GM18511 (cell line): ENCODE data around the gene SYDE1.
A peak's percentile ranks its signal among the peaks of the same experiment; 100 is the strongest.

Experiments used
- ATAC-seq: cut with Tn5 transposase; IDR thresholded peaks from one replicate; pipeline ENCODE4 v1.9.1; 2021; ENCODE audit warnings: mild to moderate bottlenecking, moderate library complexity; ENCODE audit not compliant: unreplicated experiment

The SYDE1 gene

DNA sequence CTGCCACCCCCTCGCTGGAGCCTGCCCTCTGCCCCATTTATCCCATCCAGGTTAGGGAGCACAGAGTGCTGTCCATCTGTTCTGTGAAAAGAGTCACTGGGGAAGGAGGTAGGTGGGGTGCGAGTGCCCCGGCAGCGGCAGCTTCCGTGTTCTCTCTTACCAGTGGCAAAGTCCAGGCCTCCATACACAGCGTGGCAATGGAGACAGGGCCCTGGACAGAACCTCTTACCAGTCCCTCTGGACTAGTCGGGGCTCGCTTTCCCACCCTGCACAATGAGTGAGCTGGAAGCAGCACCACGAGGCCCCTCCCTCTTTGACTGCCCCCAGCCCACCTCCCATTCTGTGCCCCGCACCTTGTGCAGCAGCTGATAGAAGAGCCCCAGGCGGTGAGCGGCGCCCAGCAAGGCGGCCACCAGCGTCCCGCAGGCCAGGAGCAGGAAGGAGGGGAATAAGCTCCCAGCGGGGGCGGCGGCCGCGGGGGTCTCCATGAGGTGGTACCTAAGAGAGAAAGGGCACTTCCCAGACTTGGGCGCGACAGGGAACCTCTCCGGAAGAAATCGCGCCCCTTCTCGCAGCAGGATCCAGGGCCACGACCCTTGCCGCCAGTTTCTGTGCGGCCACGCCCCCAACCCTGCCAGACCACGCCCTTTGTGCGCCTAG lies 17.5 kb downstream of the SYDE1 start:
- ATAC-seq: no peak

DNA sequence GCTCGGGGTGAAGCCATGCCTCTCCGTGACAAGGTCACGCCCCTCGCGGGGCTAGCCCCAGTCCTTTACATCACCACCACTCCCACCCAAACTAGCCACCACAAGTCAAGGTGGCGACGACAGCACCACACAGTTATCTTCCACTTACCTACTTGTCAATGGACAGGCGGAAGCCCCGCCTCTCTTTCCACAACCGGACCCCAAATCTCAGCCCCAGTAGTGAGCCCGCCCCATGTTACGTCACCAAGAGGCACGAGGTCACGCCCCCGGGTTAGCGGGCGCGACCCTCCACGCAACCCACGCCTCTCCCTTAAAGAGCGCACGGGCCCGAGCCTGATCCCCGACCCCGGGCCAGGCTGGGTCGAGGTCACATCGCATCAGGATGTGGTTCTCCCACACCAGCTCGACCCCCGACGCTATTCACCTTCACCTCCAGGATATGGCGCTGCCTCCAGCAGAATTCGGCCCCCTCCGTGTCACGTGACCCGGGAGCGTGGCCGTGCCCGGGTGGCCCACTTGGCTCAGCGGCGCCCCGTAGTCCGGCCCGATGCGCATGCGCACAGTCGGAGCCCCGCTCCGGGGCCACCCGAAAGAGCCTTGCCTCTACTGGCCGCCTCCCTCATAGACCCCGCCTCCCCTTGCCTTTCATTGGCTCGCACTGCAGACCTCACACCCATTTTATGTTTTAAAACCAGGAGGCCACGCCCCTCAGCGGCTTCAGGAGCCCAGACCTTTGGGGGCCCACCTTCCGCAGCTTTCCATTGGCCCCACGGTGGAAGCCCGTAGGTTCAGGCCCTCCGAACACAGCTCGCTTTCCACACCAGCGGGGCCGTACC lies 18.2 kb downstream of the SYDE1 start:
- ATAC-seq: peak; percentile 89

DNA sequence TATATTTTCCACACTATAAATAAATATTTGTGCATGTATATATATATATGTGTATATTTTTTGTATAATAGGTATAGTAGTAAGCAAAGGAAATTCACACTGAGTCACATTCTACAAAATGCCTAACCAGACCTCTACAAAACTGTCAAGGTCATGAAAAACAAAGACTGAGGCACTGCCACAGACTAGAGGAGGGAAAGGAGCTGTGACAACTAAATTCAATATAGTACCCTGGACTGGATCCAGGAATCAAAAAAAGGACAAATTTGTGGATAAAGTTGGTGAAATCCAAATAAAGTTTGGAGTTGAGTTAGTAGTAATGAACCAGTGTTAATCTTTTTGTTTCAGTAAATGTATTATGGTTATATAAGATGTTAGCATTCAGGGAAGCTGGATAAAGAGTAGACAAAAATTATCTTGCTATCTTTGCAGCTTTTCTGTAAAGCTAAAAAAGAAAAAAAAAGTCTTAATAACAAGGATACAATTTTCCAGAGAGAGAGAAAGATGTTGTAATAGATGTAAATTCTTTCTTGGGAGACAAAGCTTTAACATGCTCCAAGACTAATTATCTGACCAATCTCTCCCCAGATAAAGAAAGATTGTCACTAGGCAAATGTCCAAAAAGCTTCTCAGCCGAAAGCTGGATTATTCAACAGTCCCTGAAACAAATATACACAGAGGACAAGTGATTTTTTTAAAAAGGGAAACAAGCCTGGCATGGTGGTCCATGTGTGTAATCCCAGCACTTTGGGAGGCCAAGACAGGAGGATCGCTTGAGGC lies 19.1 kb downstream of the SYDE1 start:
- ATAC-seq: no peak

DNA sequence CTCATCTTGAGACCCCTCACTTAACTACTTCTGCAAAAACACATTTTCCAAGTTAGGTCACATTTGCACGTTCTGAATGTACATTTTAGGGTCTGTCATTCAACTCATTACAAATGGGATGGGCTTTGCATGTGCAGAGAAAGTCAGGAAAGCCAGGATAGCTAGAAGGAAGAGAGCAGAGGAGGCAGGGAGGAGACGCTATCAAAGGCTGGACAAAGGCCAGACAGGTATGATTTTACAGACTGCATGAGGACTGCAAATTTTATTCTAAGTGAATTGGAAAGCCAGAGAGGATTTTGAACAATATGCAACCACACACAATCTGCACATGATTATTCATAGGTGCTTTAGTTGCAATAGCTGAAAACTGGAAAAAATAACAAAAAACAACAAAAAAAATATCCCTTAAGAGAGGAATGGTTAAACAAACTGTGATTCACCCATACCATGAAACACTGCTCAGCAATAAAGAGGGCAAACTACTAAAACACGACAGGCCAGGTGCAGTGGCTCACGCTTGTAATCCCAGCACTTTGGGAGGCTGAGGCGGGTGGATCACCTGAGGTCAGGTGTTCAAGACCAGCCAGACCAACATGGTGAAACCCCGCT lies 21.1 kb downstream of the SYDE1 start:
- no peak for ATAC-seq

DNA sequence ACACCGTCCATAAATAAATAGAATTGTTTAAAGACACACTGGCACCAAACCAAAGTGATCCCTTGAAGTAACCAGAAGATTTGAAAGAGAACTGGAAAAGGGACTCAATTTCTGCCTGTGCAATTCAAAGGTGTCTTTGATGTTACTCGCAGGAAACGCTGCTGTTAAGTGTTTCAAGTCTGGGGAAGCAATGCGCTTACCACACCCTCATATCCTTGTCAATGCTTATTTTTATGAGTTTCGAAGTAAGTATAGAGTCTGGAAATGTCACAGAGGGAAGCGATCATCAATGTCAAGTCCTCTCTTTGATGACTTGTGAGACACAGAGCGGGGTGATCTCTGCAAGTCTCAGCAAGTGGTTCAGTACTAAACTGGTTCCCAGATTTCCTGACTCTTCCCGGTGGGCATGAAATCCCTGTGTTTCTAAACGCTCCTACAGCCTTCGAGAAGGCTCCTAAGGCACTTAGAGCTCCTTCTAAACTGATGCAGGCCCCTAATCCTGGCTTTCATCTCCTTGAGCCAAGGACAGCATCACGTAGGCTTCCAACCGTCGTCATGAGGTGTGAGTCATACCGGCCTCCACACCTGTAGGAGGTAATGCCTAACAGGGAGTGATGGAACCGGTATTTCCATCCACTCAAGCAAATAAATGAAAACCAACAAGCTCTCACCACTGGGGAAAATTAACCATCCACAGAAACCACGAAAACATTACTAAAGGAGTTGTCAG lies 22.8 kb downstream of the SYDE1 start:
- ATAC-seq: no peak

DNA sequence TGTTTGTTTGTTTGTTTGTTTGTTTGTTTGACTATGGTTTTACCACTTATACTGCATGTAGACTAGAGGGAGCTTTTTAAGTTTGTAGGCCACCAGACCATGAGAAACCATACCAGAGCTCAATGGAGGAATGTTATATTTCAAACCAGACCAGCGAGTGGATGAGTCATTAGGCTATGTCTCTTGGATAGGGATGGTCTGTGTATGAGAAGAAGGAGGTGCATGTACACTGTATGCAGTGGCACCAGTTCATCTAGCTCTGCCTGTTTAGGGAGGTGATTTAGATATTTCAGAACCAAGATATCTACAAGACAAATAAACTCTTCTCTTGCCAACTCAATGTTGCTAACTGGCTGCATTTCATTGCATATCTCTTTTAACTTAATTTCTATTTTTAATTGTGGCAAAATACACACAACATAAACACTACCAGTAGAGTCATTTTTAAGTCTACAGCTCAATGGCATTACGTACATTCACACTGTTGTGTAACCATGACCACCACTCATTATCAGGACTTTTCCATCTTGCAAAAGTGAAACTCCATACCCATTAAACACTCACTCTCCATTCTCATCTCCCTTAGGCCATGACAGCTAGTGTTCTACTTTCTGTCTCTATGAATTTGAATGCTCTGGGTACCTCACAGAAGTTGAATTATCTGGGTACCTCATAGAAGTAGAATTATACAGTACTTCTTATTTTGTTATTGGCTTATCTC lies 29.2 kb downstream of the SYDE1 start:
- no peak for ATAC-seq

DNA sequence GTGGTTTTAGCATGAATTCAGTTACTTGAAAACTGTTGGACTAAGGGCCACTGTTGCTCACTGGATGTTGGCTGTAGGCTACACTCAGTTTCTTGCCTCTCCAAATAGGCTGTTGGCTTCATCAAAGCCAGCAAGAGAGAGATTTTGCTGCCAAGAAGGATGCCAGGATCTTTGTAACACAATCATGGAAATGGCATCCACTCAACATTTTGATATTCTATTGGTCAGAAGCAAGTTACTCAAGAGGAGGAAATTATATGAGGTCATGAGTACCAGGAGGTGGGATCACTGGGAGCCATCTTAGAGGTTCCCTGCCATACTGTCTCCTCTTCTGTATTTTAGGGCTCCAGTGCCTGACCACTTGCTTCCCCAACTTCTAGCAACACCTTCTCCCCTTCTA lies 30.6 kb downstream of the SYDE1 start:
- no peak for ATAC-seq

DNA sequence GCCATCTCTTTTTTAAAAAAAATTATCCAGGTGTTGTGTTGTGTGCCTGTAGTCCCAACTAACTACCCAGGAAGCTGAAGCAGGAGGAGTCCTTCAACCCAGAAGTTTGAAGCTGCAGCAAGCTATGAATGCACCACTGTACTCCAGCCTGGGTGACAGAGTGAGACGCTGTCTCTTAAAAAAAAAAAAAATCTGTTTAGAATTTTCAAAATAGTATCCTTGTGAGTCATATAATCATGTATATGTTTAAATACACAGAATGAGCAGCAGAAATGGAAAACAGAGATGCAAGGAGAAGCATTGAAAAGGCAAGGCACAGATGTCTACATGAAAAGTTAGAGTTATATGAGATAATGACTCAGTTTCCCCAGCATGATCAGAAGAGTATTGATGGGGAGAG lies 31.2 kb downstream of the SYDE1 start:
- ATAC-seq: no peak

DNA sequence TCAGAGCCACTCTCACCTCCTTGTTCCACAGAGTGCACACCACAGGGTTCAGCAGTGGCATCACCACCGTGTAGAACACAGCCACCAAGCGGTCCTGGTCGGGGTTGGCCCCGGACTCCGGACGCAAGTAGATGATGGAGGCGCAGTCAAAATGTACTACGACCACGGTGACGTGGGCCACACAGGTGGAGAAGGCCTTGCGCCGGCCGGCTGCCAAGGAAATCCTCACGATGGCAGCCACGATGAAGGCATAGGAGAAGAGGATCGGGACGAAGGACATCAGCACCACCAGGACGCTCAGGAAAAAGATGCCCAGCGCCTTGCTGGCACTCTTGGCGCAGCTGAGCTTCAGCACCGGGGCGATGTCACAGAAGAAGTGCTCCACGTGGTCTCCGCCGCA lies 33.9 kb downstream of the SYDE1 start:
- ATAC-seq: no peak

DNA sequence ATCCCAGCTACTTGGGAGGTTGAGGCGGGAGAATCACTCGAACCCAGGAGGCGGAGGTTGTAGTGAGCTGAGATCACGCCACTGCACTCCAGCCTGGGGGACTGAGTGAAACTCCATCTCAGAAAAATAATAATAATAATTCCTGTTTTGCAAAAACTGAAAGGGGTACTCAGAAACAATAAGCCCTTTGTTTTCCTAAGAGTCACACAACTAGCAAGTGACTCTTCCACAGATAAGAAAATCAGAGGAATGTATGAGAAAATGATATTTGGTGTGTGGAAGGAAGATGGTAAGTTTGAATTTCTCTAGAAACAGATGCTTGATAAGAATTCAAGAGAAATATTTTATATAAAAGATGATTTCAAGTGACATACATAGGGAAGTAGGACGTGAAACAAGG lies 35.1 kb downstream of the SYDE1 start:
- ATAC-seq: no peak

DNA sequence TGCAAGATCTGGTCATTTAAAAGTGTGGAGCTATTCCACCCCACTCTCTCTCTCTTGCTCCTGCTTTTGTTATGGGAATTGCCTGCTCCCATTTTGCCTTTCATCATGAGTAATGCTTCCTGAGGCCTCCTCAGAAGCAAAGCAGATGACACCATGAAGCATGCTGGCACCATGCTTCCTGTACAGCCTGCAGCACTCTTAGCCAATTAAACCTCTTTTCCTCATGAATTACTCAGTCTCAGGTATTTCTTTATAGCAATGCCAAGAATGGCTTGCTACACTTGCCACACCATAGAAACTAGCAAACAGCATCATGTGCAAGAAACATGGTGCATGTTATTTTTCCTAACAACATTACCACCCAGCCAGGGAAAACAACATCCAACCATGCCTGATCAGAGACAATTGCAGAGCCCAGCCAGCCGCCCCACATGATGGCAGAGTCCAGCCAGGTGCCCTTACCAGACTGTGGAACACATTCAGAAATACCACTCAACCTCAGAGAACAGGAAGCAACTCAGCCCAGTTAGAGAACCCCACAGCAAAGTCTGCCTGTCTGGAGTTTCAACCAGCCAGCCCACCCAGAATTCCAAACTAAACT lies 36.9 kb downstream of the SYDE1 start:
- no peak for ATAC-seq

DNA sequence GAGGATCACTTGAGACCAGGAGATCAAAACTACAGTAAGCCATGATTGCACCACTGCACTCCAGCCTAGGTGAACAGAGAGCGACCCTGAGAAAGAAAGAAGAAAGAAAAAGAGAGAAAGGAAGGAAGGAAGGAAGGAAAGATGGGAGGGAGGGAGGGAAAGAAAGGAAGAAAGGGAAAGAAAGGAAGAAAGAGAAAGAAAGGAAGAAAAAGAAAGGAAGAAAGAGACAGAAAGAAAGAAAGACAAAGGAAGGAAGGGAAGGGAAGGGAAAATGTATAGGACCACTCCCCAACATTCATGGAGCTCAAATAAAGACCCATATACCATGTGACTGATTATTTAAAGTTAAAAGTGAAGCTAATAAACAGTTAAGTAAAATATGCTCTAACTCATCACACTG lies 39.9 kb downstream of the SYDE1 start:
- ATAC-seq: no peak

DNA sequence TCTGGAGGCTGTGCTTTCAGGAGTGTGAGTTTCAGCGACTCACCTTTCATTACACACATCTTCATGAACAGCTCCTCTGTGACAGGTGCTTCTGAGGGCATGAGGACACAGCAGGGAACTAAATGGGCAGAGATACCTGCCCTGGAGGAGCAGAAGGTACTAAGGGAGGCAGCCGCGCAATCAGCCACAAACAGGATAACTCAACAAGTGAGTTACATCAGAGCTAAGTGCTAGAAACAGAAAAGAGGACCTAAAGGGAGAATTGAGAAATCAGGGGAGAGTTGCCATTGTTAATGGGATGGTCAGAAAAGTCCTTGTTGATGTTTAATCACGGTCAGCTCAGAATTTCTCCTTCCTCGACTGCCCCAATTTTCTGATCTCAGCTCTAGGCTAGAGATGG lies 42.5 kb downstream of the SYDE1 start:
- no peak for ATAC-seq

DNA sequence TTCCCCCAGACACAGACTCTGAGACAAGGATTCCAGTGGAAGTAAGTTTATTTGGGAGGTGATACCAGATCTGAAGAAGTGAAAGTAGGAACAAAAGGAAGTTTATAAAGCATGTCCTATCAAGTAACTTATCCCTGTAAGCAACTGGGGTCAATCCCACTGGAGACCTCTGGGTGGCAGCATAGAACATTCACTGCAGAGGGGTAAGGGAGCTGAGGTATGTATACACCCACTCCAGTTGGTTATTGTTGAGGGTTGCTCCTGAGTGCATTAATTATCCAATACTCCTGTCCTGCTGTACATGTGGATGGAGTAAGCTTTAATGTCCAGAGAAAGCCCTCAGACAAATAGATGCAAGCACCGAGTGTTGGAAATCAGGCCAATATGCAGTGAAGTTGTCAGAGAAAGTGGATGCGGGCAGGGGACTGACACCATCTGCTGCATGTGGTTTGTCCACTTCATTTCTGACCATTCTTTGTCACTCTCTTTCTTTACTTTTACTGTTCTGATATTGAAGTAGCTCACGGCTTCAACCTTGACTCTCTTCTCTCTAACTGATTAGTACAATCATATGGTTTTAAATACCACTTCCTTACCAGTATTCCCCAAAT lies 46.9 kb downstream of the SYDE1 start:
- no peak for ATAC-seq

DNA sequence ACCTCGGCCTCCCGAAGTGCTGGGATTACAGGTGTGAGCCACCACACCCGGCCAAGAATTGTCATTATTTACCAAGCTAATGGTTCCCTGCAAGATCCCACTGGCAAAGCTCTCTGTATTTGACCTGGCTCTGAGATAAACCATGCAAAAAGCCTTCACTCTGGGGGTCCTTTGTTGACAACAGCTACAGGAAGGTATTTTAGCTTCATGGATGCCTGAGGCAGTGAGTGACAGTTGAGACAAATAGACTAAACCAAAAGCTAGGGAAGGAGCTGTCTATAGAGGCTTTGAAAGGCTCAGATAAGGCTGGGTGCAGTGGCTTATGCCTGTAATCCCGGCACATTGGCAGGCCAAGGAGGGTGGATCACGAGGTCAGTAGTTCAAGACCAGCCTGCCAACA lies 48.1 kb downstream of the SYDE1 start:
- no peak for ATAC-seq

DNA sequence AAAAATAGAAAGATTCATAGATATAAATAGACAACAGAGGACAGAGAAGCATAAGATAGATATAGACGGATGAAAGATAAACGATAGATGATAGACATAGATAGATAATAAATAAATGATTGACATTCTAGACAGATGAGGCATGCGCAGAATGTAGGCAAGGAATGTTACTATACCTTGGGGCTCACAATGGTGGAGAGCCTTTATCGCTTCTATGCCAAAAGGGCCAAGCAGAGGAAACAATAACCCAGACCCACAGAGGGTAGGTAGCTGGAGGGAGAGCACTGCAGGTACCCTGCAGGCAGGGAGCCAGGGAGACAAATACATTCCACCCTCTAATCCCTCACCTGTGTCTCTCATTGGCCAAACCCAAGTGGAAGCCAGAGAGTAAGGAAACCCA lies 49.2 kb downstream of the SYDE1 start:
- no peak for ATAC-seq

DNA sequence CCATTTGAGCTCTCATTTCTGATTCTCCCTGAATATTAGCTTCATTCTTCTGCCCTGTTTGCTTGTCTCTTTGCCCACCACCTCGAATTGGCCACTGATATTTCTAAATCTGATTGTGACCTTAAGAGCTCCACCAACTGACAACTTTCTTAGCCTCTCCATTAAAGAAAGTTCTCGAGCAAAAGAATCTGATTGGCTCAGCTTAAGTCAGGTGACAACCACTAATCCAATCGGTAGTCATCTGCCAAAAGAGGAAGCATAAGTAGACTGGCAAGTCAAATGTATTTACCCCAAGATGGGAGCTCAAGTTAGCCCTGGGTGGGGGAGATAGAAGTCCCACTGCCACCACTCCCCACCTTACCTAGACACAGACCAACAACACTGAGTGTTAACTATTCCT lies 52.0 kb downstream of the SYDE1 start:
- ATAC-seq: no peak

DNA sequence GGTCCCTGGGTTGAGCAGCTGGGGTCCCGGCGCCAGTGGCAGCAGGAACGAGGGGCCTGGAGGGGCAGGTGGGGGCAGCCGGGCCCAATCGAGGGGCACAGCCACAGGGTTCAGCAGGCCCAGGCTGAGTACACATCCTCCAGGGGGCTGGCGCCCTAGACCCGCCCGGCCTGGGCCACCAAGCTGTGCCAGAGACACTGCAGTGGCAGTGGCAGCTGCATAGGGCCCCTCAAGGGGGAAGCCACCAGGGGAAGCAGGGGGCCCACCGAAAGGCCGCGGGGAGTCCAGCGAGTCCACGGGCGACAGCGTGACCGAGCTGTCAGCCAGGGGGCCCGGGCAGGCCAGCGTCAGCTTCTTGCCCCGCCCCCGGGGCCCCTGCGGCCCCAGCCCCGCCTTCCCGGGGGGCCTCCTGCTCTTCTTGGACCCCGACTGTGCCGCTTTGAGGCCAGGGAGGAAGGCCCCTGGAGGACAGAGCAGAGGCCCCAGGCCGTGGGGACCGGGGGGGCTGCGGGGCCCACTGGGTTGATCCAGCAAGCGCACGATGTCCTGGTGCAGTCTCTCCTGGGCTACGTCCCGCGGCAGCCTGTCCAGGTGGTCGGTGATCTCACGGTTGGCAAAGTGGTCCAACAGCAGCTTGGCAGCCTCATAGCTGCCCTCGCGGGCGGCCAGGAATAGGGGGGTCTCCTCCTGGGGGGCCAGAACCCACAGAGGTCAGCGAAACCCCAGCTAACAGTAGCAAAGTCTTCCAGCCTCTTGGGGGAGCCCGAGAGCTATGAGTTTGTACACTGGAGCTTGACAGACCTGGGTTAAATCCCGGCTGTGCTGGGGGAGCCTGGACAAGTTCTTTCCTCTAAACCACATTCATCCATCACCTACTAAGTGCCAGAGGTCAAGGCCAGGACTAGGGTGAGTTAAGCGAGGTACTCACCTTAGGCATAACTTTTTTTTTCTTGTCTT lies 54.1 kb downstream of the SYDE1 start:
- ATAC-seq: no peak
